ENCODE results near the gene PCDHGB3.

The PCDHGB3 gene

GRCh38 chr5:141366016-141366896 lies 3.8 kb upstream of the PCDHGB3 start:
- TF ChIP-seq REST (IDR thresholded peaks at IDR 0.05; ENCODE audit: low read depth), result no peak

DNA sequence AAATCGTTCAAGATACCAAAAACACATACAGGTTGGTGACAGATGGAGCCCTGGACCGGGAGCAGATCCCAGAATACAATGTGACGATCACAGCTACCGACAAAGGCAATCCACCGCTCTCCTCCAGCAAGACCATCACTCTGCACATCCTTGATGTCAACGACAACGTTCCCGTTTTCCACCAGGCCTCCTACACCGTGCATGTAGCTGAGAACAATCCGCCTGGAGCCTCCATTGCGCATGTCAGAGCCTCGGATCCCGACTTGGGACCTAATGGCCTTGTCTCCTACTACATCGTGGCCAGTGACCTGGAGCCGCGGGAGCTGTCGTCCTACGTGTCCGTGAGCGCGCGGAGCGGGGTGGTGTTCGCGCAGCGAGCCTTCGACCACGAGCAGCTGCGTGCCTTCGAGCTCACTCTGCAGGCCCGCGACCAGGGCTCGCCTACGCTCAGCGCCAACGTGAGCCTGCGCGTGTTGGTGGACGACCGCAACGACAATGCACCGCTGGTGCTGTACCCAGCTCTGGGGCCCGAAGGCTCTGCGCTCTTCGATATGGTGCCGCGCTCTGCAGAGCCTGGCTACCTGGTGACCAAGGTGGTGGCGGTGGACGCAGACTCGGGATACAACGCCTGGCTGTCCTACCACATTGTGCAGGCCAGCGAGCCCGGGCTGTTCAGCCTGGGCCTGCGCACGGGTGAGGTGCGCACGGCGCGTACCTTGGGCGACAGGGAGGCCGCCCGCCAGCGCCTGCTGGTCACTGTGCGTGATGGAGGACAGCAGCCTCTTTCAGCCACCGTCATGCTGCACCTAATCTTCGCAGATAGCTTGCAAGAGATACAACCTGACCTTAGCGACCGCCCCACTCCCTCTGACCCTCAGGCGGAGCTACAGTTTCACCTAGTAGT lies 1.8 kb downstream of the PCDHGB3 start:
- no peak for TF ChIP-seq TAF1 (IDR thresholded peaks at IDR 0.05; ENCODE audit: low read depth)
- TF ChIP-seq FOXM1 (IDR thresholded peaks at IDR 0.05; ENCODE audit: borderline replicate concordance, low read depth), result no peak
- TF ChIP-seq EGR1 (IDR thresholded peaks at IDR 0.05), result no peak
- TF ChIP-seq CEBPB (IDR thresholded peaks at IDR 0.05), result no peak
- no peak for TF ChIP-seq EP300 (IDR thresholded peaks at IDR 0.05; ENCODE audit: borderline replicate concordance)

DNA sequence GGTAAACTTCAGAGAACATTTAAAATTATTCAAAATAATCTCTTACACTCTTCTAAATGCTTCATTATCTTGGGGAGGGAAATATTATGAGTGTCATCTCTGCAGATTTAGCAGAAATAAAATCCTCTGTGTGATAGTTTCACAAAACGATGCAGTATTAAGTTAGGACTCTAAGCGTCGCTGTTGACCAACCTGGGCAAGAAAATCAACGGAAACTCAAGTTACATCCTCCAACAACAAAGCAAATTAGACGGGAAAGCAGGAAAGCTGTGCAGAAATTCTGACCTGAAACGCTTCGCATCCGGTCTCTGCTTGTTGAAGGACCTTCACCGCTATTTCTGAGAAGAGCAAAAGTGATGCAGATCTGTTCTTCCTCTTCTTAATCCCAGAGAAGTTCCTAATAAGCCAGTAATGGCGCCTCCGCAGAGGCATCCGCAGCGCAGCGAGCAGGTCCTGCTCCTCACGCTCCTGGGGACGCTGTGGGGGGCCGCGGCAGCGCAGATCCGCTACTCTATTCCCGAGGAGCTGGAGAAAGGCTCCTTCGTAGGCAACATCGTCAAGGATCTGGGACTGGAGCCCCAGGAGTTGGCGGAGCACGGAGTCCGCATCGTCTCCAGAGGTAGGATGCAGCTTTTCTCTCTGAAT lies 3.8 kb downstream of the PCDHGB3 start, which contains the start of gene PCDHGA6:
PCDHGA6 (plus strand) TSS at position 219 of the 645 bp plus-strand sequence; CDS start at position 412, 193 bp downstream.
- TF ChIP-seq RAD21 (IDR thresholded peaks at IDR 0.05; ENCODE audit: low read depth) (peak; percentile 53), TEAD4 (IDR thresholded peaks at IDR 0.05) (no peak)

DNA sequence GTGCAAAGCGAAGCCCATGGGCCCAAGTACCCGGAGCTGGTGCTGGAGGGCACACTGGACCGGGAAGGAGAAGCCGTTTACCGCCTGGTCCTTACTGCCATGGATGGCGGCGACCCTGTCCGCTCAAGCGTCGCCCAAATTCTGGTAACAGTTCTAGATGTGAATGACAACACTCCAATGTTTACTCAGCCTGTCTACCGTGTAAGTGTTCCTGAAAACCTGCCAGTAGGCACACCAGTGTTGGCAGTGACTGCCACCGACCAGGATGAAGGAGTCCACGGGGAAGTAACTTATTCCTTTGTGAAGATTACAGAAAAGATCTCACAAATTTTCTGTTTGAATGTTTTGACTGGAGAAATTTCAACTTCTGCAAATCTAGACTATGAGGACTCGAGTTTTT lies 4.6 kb downstream of the PCDHGB3 start:
- TF ChIP-seq ZBTB7A (IDR thresholded peaks at IDR 0.05; ENCODE audit: low read depth), result no peak
- no peak for TF ChIP-seq FOXM1 (IDR thresholded peaks at IDR 0.05; ENCODE audit: borderline replicate concordance, low read depth)
- TF ChIP-seq EP300 (IDR thresholded peaks at IDR 0.05; ENCODE audit: borderline replicate concordance), result no peak
- TF ChIP-seq, protein P1, sequence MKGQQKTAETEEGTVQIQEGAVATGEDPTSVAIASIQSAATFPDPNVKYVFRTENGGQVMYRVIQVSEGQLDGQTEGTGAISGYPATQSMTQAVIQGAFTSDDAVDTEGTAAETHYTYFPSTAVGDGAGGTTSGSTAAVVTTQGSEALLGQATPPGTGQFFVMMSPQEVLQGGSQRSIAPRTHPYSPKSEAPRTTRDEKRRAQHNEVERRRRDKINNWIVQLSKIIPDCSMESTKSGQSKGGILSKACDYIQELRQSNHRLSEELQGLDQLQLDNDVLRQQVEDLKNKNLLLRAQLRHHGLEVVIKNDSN (IDR thresholded peaks at IDR 0.05), result no peak
- TF ChIP-seq, protein P2, sequence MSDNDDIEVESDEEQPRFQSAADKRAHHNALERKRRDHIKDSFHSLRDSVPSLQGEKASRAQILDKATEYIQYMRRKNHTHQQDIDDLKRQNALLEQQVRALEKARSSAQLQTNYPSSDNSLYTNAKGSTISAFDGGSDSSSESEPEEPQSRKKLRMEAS (IDR thresholded peaks at IDR 0.05), result no peak
- no peak for TF ChIP-seq RAD21 (IDR thresholded peaks at IDR 0.05; ENCODE audit: low read depth)
- no peak for TF ChIP-seq TAF1 (IDR thresholded peaks at IDR 0.05; ENCODE audit: low read depth)
- no peak for TF ChIP-seq EGR1 (IDR thresholded peaks at IDR 0.05)
- TF ChIP-seq REST (IDR thresholded peaks at IDR 0.05; ENCODE audit: low read depth), result no peak
- TF ChIP-seq TEAD4 (IDR thresholded peaks at IDR 0.05), result no peak
- TF ChIP-seq YY1 (IDR thresholded peaks at IDR 0.05; ENCODE audit: low read depth), result no peak
- TF ChIP-seq NFIC (IDR thresholded peaks at IDR 0.05), result no peak
- TF ChIP-seq CREB1 (IDR thresholded peaks at IDR 0.05; ENCODE audit: low read depth), result no peak
- no peak for TF ChIP-seq TCF12 (IDR thresholded peaks at IDR 0.05; ENCODE audit: low read depth)
- no peak for TF ChIP-seq CEBPB (IDR thresholded peaks at IDR 0.05)

DNA sequence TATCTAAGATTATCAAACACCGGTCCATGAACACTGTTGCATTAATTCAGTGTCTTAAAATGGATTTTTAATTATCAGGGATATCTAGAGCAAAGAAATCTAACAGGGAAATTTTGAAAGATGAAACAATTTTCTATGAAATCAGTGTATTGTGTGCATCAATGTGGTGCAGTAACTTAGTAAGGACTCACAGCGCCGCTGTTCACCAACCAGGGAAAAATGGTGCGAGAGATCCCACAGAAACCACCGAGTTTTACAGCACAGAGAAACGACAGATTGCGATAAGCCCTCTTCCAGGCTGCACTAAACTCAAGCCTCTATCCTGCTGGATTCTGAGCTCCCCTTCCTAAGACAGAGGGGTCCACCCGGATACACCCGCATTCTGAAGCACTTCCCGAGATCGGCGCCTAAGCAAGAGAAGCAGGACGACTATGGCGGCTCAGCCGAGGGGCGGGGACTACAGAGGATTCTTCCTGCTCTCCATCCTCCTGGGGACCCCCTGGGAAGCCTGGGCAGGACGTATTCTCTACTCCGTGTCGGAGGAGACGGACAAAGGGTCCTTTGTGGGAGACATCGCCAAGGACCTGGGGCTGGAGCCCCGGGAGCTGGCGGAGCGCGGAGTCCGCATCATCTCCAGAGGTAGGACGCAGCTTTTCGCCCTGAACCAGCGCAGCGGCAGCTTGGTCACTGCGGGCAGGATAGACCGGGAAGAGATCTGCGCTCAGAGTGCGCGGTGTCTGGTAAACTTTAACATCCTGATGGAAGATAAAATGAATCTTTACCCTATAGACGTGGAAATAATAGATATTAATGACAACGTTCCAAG lies 12.6 kb downstream of the PCDHGB3 start, which contains the start of gene PCDHGA7:
PCDHGA7 (plus strand) TSS at position 274 of the 826 bp plus-strand sequence; CDS start at position 432, 158 bp downstream.
- TF ChIP-seq FOXM1 (IDR thresholded peaks at IDR 0.05; ENCODE audit: borderline replicate concordance, low read depth) (no peak), YY1 (IDR thresholded peaks at IDR 0.05; ENCODE audit: low read depth) (no peak)

GRCh38 chr5:141383345-141383744 lies 13.3 kb downstream of the PCDHGB3 start:
- TF ChIP-seq EP300 (IDR thresholded peaks at IDR 0.05; ENCODE audit: borderline replicate concordance) (no peak), FOXM1 (IDR thresholded peaks at IDR 0.05; ENCODE audit: borderline replicate concordance, low read depth) (no peak), NFIC (IDR thresholded peaks at IDR 0.05) (no peak), CEBPB (IDR thresholded peaks at IDR 0.05) (no peak), TAF1 (IDR thresholded peaks at IDR 0.05; ENCODE audit: low read depth) (no peak), CREB1 (IDR thresholded peaks at IDR 0.05; ENCODE audit: low read depth) (no peak), TEAD4 (IDR thresholded peaks at IDR 0.05) (no peak), RAD21 (IDR thresholded peaks at IDR 0.05; ENCODE audit: low read depth) (no peak), TCF12 (IDR thresholded peaks at IDR 0.05; ENCODE audit: low read depth) (no peak), EGR1 (IDR thresholded peaks at IDR 0.05) (no peak), REST (IDR thresholded peaks at IDR 0.05; ENCODE audit: low read depth) (no peak), YY1 (IDR thresholded peaks at IDR 0.05; ENCODE audit: low read depth) (no peak), ZBTB7A (IDR thresholded peaks at IDR 0.05; ENCODE audit: low read depth) (no peak)
- TF ChIP-seq, protein P2 (IDR thresholded peaks at IDR 0.05), result no peak
- TF ChIP-seq, protein P1 (IDR thresholded peaks at IDR 0.05), result no peak

Data from Ishikawa (cell line).